Stomach (tissue), 19 donors: Measurements from ENCODE around the gene RNU11. TPM values are rescaled to one million over a fixed set of nuclear protein-coding genes. Genes with fewer than 3 reads are reported as not detected.
A peak's percentile ranks its signal among the peaks of the same experiment; 100 is the strongest.

Experiments
- DNase-seq, 2 donors: peaks; one replicate each; pipeline versions ENCODE4 v3.0.0 to v3.0.0-alpha.2; 2013 to 2019
- H3K27ac ChIP-seq, 5 donors: fragments of 200-600 bp in 4 of 5; sonication (generic) in 4 of 5; one replicate each; pipeline ENCODE4 v1.5.1; 2013 to 2019; ENCODE audit warnings: mild to moderate bottlenecking in 1 of 5, moderate library complexity in 1 of 5
- H3K27me3 ChIP-seq, 3 donors: fragments of 200-600 bp; sonication (generic); one replicate each; pipeline ENCODE4 v1.5.1; 2017 to 2019; ENCODE audit warnings: mixed run types in 1 of 3
- H3K36me3 ChIP-seq, 4 donors: fragments of 200-600 bp; sonication (generic); 1 replicate in 3 of 4; 2 replicates in 1 of 4; pipeline ENCODE4 v1.5.1; 2016 to 2019
- H3K4me1 ChIP-seq, 4 donors: fragments of 200-600 bp; sonication (generic); one replicate each; pipeline ENCODE4 v1.5.1; 2016 to 2019
- H3K4me3 ChIP-seq, 4 donors: fragments of 200-600 bp; sonication (generic) in 3 of 4; one replicate each; pipeline ENCODE4 v1.5.1; 2016 to 2019; ENCODE audit warnings: mild to moderate bottlenecking in 1 of 4
- H3K9me3 ChIP-seq, 4 donors: fragments of 200-600 bp; sonication (generic); one replicate each; pipeline ENCODE4 v1.5.1; 2016 to 2019
- EP300 ChIP-seq: sonication (generic); formaldehyde crosslinking; IDR thresholded peaks from one replicate; pipeline ENCODE4 v1.6.1; 2017; ENCODE audit warnings: antibody characterized with exemption
- POLR2A ChIP-seq, 4 donors: fragments of 450-650 bp; IDR thresholded peaks; one replicate each; pipeline ENCODE4 v1.6.1; 2016; ENCODE audit warnings: antibody characterized with exemption in 4 of 4, control low read depth in 2 of 4, mild to moderate bottlenecking in 1 of 4, moderate library complexity in 1 of 4
- POLR2AphosphoS5 ChIP-seq, 3 donors: sonication (generic); formaldehyde crosslinking; IDR thresholded peaks; one replicate each; pipeline ENCODE4 v1.6.1; 2016; ENCODE audit warnings: antibody characterized with exemption in 3 of 3
- WGBS, 5 donors: extraction: QIAGEN DNeasy Blood & Tissue Kit in 3 of 5; methylation state at CpG; one replicate each; pipeline versions ENCODE4 v1.1.5 to v1.1.7; 2013 to 2018; 5-methylcytosine and 5-hydroxymethylcytosine counted together
- intact Hi-C: fragments of 100-400 bp; cut with DNase I; formaldehyde crosslinking; loops from one replicate; pipeline ENCODE4 v1.15.1; 2023; ENCODE audit warnings: low total_unique reads
- long read RNA-seq, 10 donors: transcript quantifications; one replicate each; lab custom pipeline, GENCODE V29; 2026
- polyA plus RNA-seq, 3 donors: library from polyadenylated mRNA; stranded (reverse); fragments of 200-250 nt; gene quantifications; one replicate each; pipeline ENCODE4 v1.2.3, GENCODE V29; 2013
- total RNA-seq, 5 donors: library from RNA; depleted of rRNA; stranded (reverse); fragments of >200 nt; gene quantifications; one replicate each; pipeline versions ENCODE4 v1.1.0 to v1.2.3, GENCODE V29; 2014 to 2016
- TF ChIP-seq, protein P1 (sequence below), 7 experiments: fragments of 450-650 bp in 4 of 7; fragments of 200-600 bp in 3 of 7; sonication (generic) in 3 of 7; IDR thresholded peaks; one replicate each; pipeline ENCODE4 v1.5.1; 2016 to 2019; ENCODE audit warnings: antibody characterized with exemption in 7 of 7, control low read depth in 2 of 7, mild to moderate bottlenecking in 1 of 7
- donor health status: healthy with polysubstance abuse.
- donor health status: Bipolar disorder and iron deficiency.
- donor health status: healthy.

Gene RNU11
- total RNA-seq (not detected), polyA plus RNA-seq (not detected)
- long read RNA-seq, donor 1 = 0 reads
- long read RNA-seq, donor 2 = 0 reads
- long read RNA-seq, donor 3 = 0 reads
- long read RNA-seq, donor 4 = 0 reads
- long read RNA-seq, donor 5 = 0 reads
- long read RNA-seq, donor 6 = 0 reads
- long read RNA-seq, donor 7, partial matches to known transcripts = 0 of 1 reads
- long read RNA-seq, donor 7, other reads (novel, unspliced or antisense) = 0 of 1 reads
- long read RNA-seq, donor 8, partial matches to known transcripts = 0 of 1 reads
- long read RNA-seq, donor 8, other reads (novel, unspliced or antisense) = 0 of 1 reads
- long read RNA-seq, donor 9, partial matches to known transcripts = 0 of 1 reads
- long read RNA-seq, donor 9, other reads (novel, unspliced or antisense) = 0 of 1 reads
- long read RNA-seq, donor 10, partial matches to known transcripts = 0 of 1 reads
- long read RNA-seq, donor 10, other reads (novel, unspliced or antisense) = 0 of 1 reads

- whole genome bisulfite sequencing, 5 donors = 1% methylated on average over 26 to 28 of the region's 28 CpGs
- Histone ChIP-seq H3K36me3 (no peaks in the 10 kb centered on the region), H3K4me1 (peaks cover 16 to 37% (median 32%) of the 10 kb centered on the region in 4 donors), H3K27ac (peak within 1 kb of the TSS; percentile 89 to 98 (median 91)), H3K4me3 (peak within 1 kb of the TSS; percentile 40 to 47 (median 42)), H3K9me3 (no peaks in the 10 kb centered on the region), H3K27me3 (no peaks in the 10 kb centered on the region)
- peak in 3 of 4 donors; percentile 33 to 100 (median 100) for TF ChIP-seq POLR2A (IDR thresholded peaks at IDR 0.05)
- no peak for TF ChIP-seq EP300
- TF ChIP-seq, protein P1, sequence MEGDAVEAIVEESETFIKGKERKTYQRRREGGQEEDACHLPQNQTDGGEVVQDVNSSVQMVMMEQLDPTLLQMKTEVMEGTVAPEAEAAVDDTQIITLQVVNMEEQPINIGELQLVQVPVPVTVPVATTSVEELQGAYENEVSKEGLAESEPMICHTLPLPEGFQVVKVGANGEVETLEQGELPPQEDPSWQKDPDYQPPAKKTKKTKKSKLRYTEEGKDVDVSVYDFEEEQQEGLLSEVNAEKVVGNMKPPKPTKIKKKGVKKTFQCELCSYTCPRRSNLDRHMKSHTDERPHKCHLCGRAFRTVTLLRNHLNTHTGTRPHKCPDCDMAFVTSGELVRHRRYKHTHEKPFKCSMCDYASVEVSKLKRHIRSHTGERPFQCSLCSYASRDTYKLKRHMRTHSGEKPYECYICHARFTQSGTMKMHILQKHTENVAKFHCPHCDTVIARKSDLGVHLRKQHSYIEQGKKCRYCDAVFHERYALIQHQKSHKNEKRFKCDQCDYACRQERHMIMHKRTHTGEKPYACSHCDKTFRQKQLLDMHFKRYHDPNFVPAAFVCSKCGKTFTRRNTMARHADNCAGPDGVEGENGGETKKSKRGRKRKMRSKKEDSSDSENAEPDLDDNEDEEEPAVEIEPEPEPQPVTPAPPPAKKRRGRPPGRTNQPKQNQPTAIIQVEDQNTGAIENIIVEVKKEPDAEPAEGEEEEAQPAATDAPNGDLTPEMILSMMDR (IDR thresholded peaks at IDR 0.05) = no peak
- peak; percentile 99 to 100 (median 100) for TF ChIP-seq POLR2AphosphoS5 (IDR thresholded peaks at IDR 0.05)
- peak; percentile 93 to 97 for DNase-seq
- intact Hi-C loops = no loop called here
Observed at GRCh38 chr1:28648474-28649198, at the start of gene RNU11. Gene RNU11, plus strand, starts transcription at chr1:28648600.

DNA sequence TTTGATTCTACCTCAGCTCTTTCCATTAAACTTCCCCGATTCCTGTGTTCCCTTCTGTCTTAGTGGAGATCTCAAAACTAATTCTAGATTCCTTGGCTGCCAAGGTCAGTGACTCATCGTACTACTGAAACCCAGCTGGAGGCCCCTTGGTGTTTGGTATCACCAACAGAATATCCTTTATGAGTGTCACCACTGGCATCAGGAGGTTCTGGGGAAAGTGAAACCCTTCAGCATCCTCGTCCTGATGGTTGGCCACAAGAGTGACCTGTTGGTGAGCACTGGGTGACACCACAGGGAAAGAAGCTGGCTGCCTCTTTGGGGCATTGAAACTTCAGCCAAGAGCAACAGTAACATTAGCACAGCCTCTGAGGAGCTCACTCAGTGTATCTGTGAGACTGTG is 46.7 kb upstream of the RNU11 start:
- TF ChIP-seq EP300 (no peak), POLR2AphosphoS5 (IDR thresholded peaks at IDR 0.05) (no peak), POLR2A (IDR thresholded peaks at IDR 0.05) (no peak)
- TF ChIP-seq, protein P1 (IDR thresholded peaks at IDR 0.05) = no peak
- H3K27ac ChIP-seq = peak overlapping the region in 2 of 5 donors; percentile 41 to 50
- 53 to 76% (median 63%) methylated on average over 3 of the region's 3 CpGs for WGBS, 5 donors
- H3K4me1 ChIP-seq = peaks cover 0 to 4% (median 0%) of the 10 kb centered on the region in 4 donors
- intact Hi-C loops = loop anchor here (5.0 kb wide), 1 partner anchor 84 kb away; no protein-coding TSS in a partner anchor
- peaks cover 21 to 50% (median 42%) of the 10 kb centered on the region in 4 donors for H3K36me3 ChIP-seq
- no peak overlapping the region for H3K4me3 ChIP-seq
- DNase-seq = no peak
- no peaks in the 10 kb centered on the region for H3K9me3 ChIP-seq
- no peaks in the 10 kb centered on the region for H3K27me3 ChIP-seq

GRCh38 chr1:28602536-28603439 is 45.6 kb upstream of the RNU11 start:
- Histone ChIP-seq H3K36me3 (peaks cover 21 to 61% (median 53%) of the 10 kb centered on the region in 4 donors), H3K27ac (peak overlapping the region in 2 of 5 donors; percentile 41 to 50), H3K4me3 (no peak overlapping the region), H3K4me1 (peaks cover 0 to 4% (median 0%) of the 10 kb centered on the region in 4 donors), H3K9me3 (no peaks in the 10 kb centered on the region), H3K27me3 (no peaks in the 10 kb centered on the region)
- peak; percentile 48 to 89 for DNase-seq
- TF ChIP-seq, protein P1 (IDR thresholded peaks at IDR 0.05) = peak in 5 of 7 experiments; percentile 36 to 73 (median 60)
- TF ChIP-seq POLR2A (IDR thresholded peaks at IDR 0.05) = no peak
- TF ChIP-seq POLR2AphosphoS5 (IDR thresholded peaks at IDR 0.05) = peak in 1 of 3 donors; percentile 53
- intact Hi-C loops = loop anchor here (5.0 kb wide), 1 partner anchor 85 kb away; no protein-coding TSS in a partner anchor
- 67 to 75% (median 71%) methylated on average over 15 of the region's 15 CpGs for WGBS, 5 donors
